H1 (cell line): ENCODE results near the gene HSPA12A. TPM values are rescaled to one million over a fixed set of nuclear protein-coding genes. Genes with fewer than 3 reads are reported as not detected.

ENCODE experiments used
- CTCF ChIA-PET: fragments of 300-600 bp; sonication (Branson Sonifier 250); formaldehyde crosslinking; loops from one replicate; lab custom pipeline; 2021; ENCODE audit not compliant: partially characterized antibody; lab: Charles Lee
- POLR2A ChIA-PET: fragments of 300-600 bp; sonication (Branson Sonifier 250); formaldehyde crosslinking; loops from one replicate; lab custom pipeline; 2021; ENCODE audit warnings: inconsistent platforms; ENCODE audit not compliant: partially characterized antibody; lab: Charles Lee
- DNase-seq, 2 experiments: peaks; one replicate each; pipeline versions ENCODE4 v3.0.0 to v3.0.0-alpha.2; 2010 to 2022; ENCODE audit warnings: low spot score in 2 of 2, low read depth in 1 of 2, mixed read lengths in 1 of 2
- FAIRE-seq: peaks from 2 replicates; lab custom pipeline; 2011; peaks lifted over from hg19 to GRCh38; lab: Jason Lieb, UNC
- H2AFZ ChIP-seq: 2 replicates; pipeline ENCODE4 v1.8.1; 2012; ENCODE audit warnings: low read length, inconsistent platforms
- H2AK5ac ChIP-seq: 2 replicates; pipeline ENCODE4 v1.6.1; 2013; ENCODE audit warnings: low read depth, low read length
- H2BK120ac ChIP-seq: replicated peaks from 2 replicates; pipeline ENCODE3; 2013; ENCODE audit warnings: low read depth, low read length, inconsistent platforms
- H2BK12ac ChIP-seq: 2 replicates; pipeline ENCODE4 v1.6.1; 2013; ENCODE audit warnings: low read depth, low read length
- H2BK15ac ChIP-seq: 2 replicates; pipeline ENCODE4 v1.6.1; 2013; ENCODE audit warnings: low read length
- H2BK20ac ChIP-seq: 2 replicates; pipeline ENCODE4 v1.6.1; 2013; ENCODE audit warnings: low read length
- H2BK5ac ChIP-seq: 2 replicates; pipeline ENCODE4 v1.6.1; 2013; ENCODE audit warnings: low read depth, low read length
- H3K14ac ChIP-seq: 2 replicates; pipeline ENCODE4 v1.6.1; 2013; ENCODE audit warnings: inconsistent platforms; ENCODE audit not compliant: insufficient read length
- H3K18ac ChIP-seq: 2 replicates; pipeline ENCODE4 v1.6.1; 2013; ENCODE audit warnings: low read length; ENCODE audit errors: extremely low read depth
- H3K23ac ChIP-seq: 2 replicates; pipeline ENCODE4 v1.6.1; 2013; ENCODE audit warnings: inconsistent platforms; ENCODE audit not compliant: insufficient read length
- H3K23me2 ChIP-seq: 2 replicates; pipeline ENCODE4 v1.6.1; 2013; ENCODE audit warnings: low read depth, low read length
- H3K27ac ChIP-seq: 2 replicates; pipeline ENCODE4 v1.6.1; 2011; ENCODE audit warnings: low read depth, low read length, inconsistent platforms
- H3K27me3 ChIP-seq, 4 experiments: replicated peaks in 1 of 4; 1 replicate in 1 of 4; 2 replicates in 3 of 4; pipeline versions ENCODE4 v1.6.1 to v1.8.1; 2011 to 2013; ENCODE audit warnings: low read length in 3 of 4, mild to moderate bottlenecking in 3 of 4, inconsistent platforms in 2 of 4, mixed read lengths in 2 of 4, moderate library complexity in 1 of 4; ENCODE audit not compliant: control insufficient read depth in 3 of 4, insufficient read depth in 3 of 4; ENCODE audit errors: extremely low read depth in 1 of 4
- H3K36me3 ChIP-seq, 4 experiments: 2 replicates each; pipeline versions ENCODE4 v1.6.1 to v1.8.1; 2011 to 2013; ENCODE audit warnings: mild to moderate bottlenecking in 4 of 4, low read length in 3 of 4, moderate library complexity in 2 of 4, control low read depth in 1 of 4, inconsistent platforms in 1 of 4; ENCODE audit not compliant: insufficient read depth in 4 of 4, control insufficient read depth in 2 of 4
- H3K4ac ChIP-seq: replicated peaks from 2 replicates; pipeline ENCODE3; 2013; ENCODE audit warnings: low read length, low read depth, mixed read lengths, inconsistent platforms; ENCODE audit not compliant: insufficient read length
- H3K4me1 ChIP-seq, 4 experiments: replicated peaks in 1 of 4; 1 replicate in 1 of 4; 2 replicates in 3 of 4; pipeline versions ENCODE4 v1.6.1 to v1.8.1; 2011 to 2013; ENCODE audit warnings: low read length in 3 of 4, inconsistent platforms in 2 of 4, mixed read lengths in 1 of 4; ENCODE audit not compliant: insufficient read depth in 4 of 4, control insufficient read depth in 3 of 4
- H3K4me2 ChIP-seq, 2 experiments: 2 replicates each; pipeline versions ENCODE4 v1.6.1 to v1.8.1; 2011 to 2013; ENCODE audit warnings: low read depth in 2 of 2, low read length in 2 of 2, control low read depth in 1 of 2, inconsistent platforms in 1 of 2, mild to moderate bottlenecking in 1 of 2; ENCODE audit not compliant: insufficient read depth in 1 of 2
- H3K4me3 ChIP-seq, 4 experiments: fragments of 200-600, 300-600 bp in 1 of 4; sonication (generic), shearing (Covaris generic), sonication (Bioruptor Twin) in 1 of 4; 2 replicates each; pipeline versions ENCODE4 v1.5.1 to v1.8.1; 2011 to 2016; ENCODE audit warnings: low read length in 4 of 4, low read depth in 3 of 4, control low read depth in 2 of 4, inconsistent platforms in 2 of 4, mild to moderate bottlenecking in 2 of 4, mixed read lengths in 1 of 4, moderate library complexity in 1 of 4; ENCODE audit not compliant: insufficient read depth in 2 of 4; ENCODE audit errors: extremely low read depth in 1 of 4
- H3K56ac ChIP-seq: replicated peaks from 2 replicates; pipeline ENCODE3; 2013; ENCODE audit warnings: low read depth, mild to moderate bottlenecking, mixed read lengths, low read length, inconsistent platforms; ENCODE audit not compliant: insufficient read length
- H3K79me1 ChIP-seq: 2 replicates; pipeline ENCODE4 v1.6.1; 2013; ENCODE audit warnings: low read depth, low read length, control low read depth
- H3K79me2 ChIP-seq, 2 experiments: 2 replicates each; pipeline versions ENCODE4 v1.6.1 to v1.8.1; 2012 to 2013; ENCODE audit warnings: low read length in 2 of 2, mild to moderate bottlenecking in 2 of 2, inconsistent platforms in 1 of 2; ENCODE audit not compliant: insufficient read depth in 2 of 2, control insufficient read depth in 1 of 2
- H3K9ac ChIP-seq, 4 experiments: replicated peaks in 1 of 4; 1 replicate in 1 of 4; 2 replicates in 3 of 4; pipeline versions ENCODE4 v1.6.1 to v1.8.1; 2011 to 2013; ENCODE audit warnings: low read depth in 3 of 4, low read length in 3 of 4, control low read depth in 2 of 4, mild to moderate bottlenecking in 2 of 4, moderate library complexity in 2 of 4, inconsistent platforms in 1 of 4; ENCODE audit errors: extremely low read depth in 1 of 4
- H3K9me3 ChIP-seq, 2 experiments: 2 replicates each; pipeline versions ENCODE4 v1.6.1 to v1.8.1; 2012 to 2013; ENCODE audit warnings: mild to moderate bottlenecking in 2 of 2, moderate library complexity in 2 of 2, control low read depth in 1 of 2, inconsistent platforms in 1 of 2, low read depth in 1 of 2, low read length in 1 of 2, mixed read lengths in 1 of 2; ENCODE audit not compliant: insufficient read depth in 2 of 2
- H4K20me1 ChIP-seq, 2 experiments: replicated peaks in 1 of 2; 2 replicates each; pipeline versions ENCODE3 to v1.8.1; 2011 to 2013; ENCODE audit warnings: inconsistent platforms in 2 of 2, low read length in 2 of 2, mild to moderate bottlenecking in 1 of 2; ENCODE audit not compliant: insufficient read depth in 2 of 2, control insufficient read depth in 1 of 2
- H4K5ac ChIP-seq: 2 replicates; pipeline ENCODE4 v1.6.1; 2013; ENCODE audit warnings: low read length, low read depth, mixed read lengths, inconsistent platforms; ENCODE audit not compliant: insufficient read length
- H4K8ac ChIP-seq: 2 replicates; pipeline ENCODE4 v1.8.0; 2013; ENCODE audit warnings: mild to moderate bottlenecking, moderate library complexity, low read length, inconsistent platforms; ENCODE audit not compliant: insufficient read depth; ENCODE audit errors: extremely low read depth
- H4K91ac ChIP-seq: replicated peaks from 2 replicates; pipeline ENCODE3; 2013; ENCODE audit warnings: low read length, mixed read lengths, inconsistent platforms; ENCODE audit not compliant: insufficient read length
- CBX8 ChIP-seq: fragments of 300-800, 300-1000 bp; sonication (generic); IDR thresholded peaks from 2 replicates; pipeline ENCODE4 v1.7.1; 2016; ENCODE audit warnings: low read depth, low read length, borderline replicate concordance
- CHD1 ChIP-seq: IDR thresholded peaks from 2 replicates; pipeline ENCODE4 v1.6.1; 2012; ENCODE audit warnings: low read depth, low read length, improper control_type of control experiment
- CREB1 ChIP-seq: IDR thresholded peaks from 2 replicates; pipeline ENCODE4 v1.6.1; 2012; ENCODE audit warnings: inconsistent platforms
- EP300 ChIP-seq, 2 experiments: IDR thresholded peaks; 1 replicate in 1 of 2; 2 replicates in 1 of 2; pipeline ENCODE4 v1.6.1; 2011 to 2012; ENCODE audit warnings: low read depth in 2 of 2, low read length in 2 of 2, mild to moderate bottlenecking in 2 of 2, borderline replicate concordance in 1 of 2, inconsistent platforms in 1 of 2, moderate library complexity in 1 of 2
- JUN ChIP-seq: IDR thresholded peaks from 2 replicates; pipeline ENCODE4 v1.6.1; 2011; ENCODE audit warnings: low read depth, mild to moderate bottlenecking, improper control_type of control experiment, low read length
- KDM4A ChIP-seq: IDR thresholded peaks from one replicate; pipeline ENCODE4 v1.7.1; 2012; ENCODE audit warnings: low read depth, mild to moderate bottlenecking, moderate library complexity, low read length, inconsistent platforms; ENCODE audit not compliant: severe bottlenecking
- POU5F1 ChIP-seq: IDR thresholded peaks from 2 replicates; pipeline ENCODE4 v1.6.1; 2011; ENCODE audit warnings: low read depth, mild to moderate bottlenecking, low read length, moderate library complexity
- RBBP5 ChIP-seq: IDR thresholded peaks from 2 replicates; pipeline ENCODE4 v1.7.1; 2012; ENCODE audit warnings: low read depth, mild to moderate bottlenecking, inconsistent platforms, low read length, moderate library complexity, borderline replicate concordance
- SIN3A ChIP-seq, 2 experiments: IDR thresholded peaks in 1 of 2; conservative IDR thresholded peaks in 1 of 2; 2 replicates each; pipeline ENCODE4 v1.6.1; 2011 to 2012; ENCODE audit warnings: low read length in 2 of 2, improper control_type of control experiment in 1 of 2, low read depth in 1 of 2, mild to moderate bottlenecking in 1 of 2
- SP1 ChIP-seq: IDR thresholded peaks from 2 replicates; pipeline ENCODE4 v1.6.1; 2011; ENCODE audit warnings: low read depth, low read length
- SRF ChIP-seq: IDR thresholded peaks from 2 replicates; pipeline ENCODE4 v1.6.1; 2011; ENCODE audit warnings: mild to moderate bottlenecking, low read depth, low read length, moderate library complexity
- SUZ12 ChIP-seq: fragments of 200-600 bp; sonication (generic); IDR thresholded peaks from 2 replicates; pipeline ENCODE4 v1.6.1; 2012; ENCODE audit warnings: mild to moderate bottlenecking, inconsistent platforms, low read length, moderate library complexity, mixed read lengths
- USF2 ChIP-seq: IDR thresholded peaks from 2 replicates; pipeline ENCODE4 v1.6.1; 2011; ENCODE audit warnings: low read length, improper control_type of control experiment
- YY1 ChIP-seq: IDR thresholded peaks from 2 replicates; pipeline ENCODE4 v1.6.1; 2011; ENCODE audit warnings: low read depth, mild to moderate bottlenecking, low read length
- WGBS, 2 experiments: shearing (Covaris generic) in 1 of 2; methylation state at CpG; one replicate each; pipeline versions ENCODE4 v1.1.6 to v1.1.7; 2013 to 2015; ENCODE audit warnings: low lambda C conversion rate in 2 of 2, mixed read lengths in 2 of 2, inconsistent platforms in 1 of 2, low coverage in 1 of 2, missing lambda C conversion rate in 1 of 2; ENCODE audit not compliant: insufficient replicate concordance in 2 of 2, insufficient coverage in 1 of 2, insufficient read length in 1 of 2; ENCODE audit errors: extremely low coverage in 1 of 2, missing lambda C conversion rate in 1 of 2; 5-methylcytosine and 5-hydroxymethylcytosine counted together
- polyA plus RNA-seq, 7 experiments: library from polyadenylated mRNA; depleted of rRNA in 3 of 7; stranded (reverse) in 5 of 7; unstranded in 2 of 7; fragments of >200 nt in 5 of 7; fragments of 200-250 nt in 2 of 7; gene quantifications; 1 replicate in 5 of 7; 2 replicates in 1 of 7; 4 replicates in 1 of 7; pipeline versions ENCODE4 v1.2.1 to v1.2.3, GENCODE V29; 2011 to 2013; ENCODE audit warnings: missing spikeins in 2 of 7, mixed read lengths in 2 of 7
- total RNA-seq: library from RNA; stranded (reverse); fragmentation: NEBNext Ultra II Directional; extraction: Animal tissue kit (Norgen Biotek cat#: 25700); gene quantifications from 2 replicates; pipeline ENCODE4 v1.2.1, GENCODE V29; 2021

HSPA12A gene
- total and polyA plus RNA-seq, 2 of the 8 experiments (the other 6 are each of a cell fraction or from before 2014, with no cell fraction given) = 3.1 to 6.9 TPM

- Histone ChIP-seq H2AFZ (no peak overlapping the region), H3K56ac (no peak overlapping the region)
- TF ChIP-seq JUN (no peak), KDM4A (no peak), SRF (no peak), RBBP5 (no peak), EP300 (IDR thresholded peaks at IDR 0.05; ENCODE audit: borderline replicate concordance in 1 of 2, low read depth in 2 of 2, low read length in 2 of 2) (no peak), CREB1 (no peak), SUZ12 (no peak), YY1 (no peak), CBX8 (no peak), SP1 (no peak), SIN3A (conservative IDR thresholded peaks at IDR 0.05 in 1 of 2, IDR thresholded peaks at IDR 0.05 in 1 of 2; ENCODE audit: low read depth in 1 of 2, low read length in 2 of 2) (no peak), USF2 (no peak), POU5F1 (no peak), CHD1 (no peak)
These were observed 10.2 kb upstream of the HSPA12A start for GRCh38 chr10:116752563-116752962.

More at GRCh38 chr10:116752563-116752962, 10.2 kb upstream of the HSPA12A start:
- Histone ChIP-seq H3K27me3 (no peaks in the 10 kb centered on the region), H2AK5ac (no peak overlapping the region), H3K79me1 (no peaks in the 10 kb centered on the region), H4K8ac (no peak overlapping the region), H3K36me3 (no peaks in the 10 kb centered on the region), H3K79me2 (no peaks in the 10 kb centered on the region), H3K14ac (no peak overlapping the region), H4K91ac (no peak overlapping the region), H2BK20ac (no peak overlapping the region), H4K20me1 (no peaks in the 10 kb centered on the region), H3K18ac (no peak overlapping the region), H2BK5ac (no peak overlapping the region), H3K4me1 (no peaks in the 10 kb centered on the region; a peak in 1 of 7 replicates), H3K9me3 (no peaks in the 10 kb centered on the region), H3K4ac (no peak overlapping the region), H2BK120ac (no peak overlapping the region), H3K27ac (no peak overlapping the region), H2BK15ac (no peak overlapping the region), H3K23ac (no peak overlapping the region), H3K23me2 (no peaks in the 10 kb centered on the region), H3K4me3 (no peak overlapping the region), H3K4me2 (no peak overlapping the region), H4K5ac (no peak overlapping the region), H2BK12ac (no peak overlapping the region), H3K9ac (no peak overlapping the region)
- WGBS, 2 experiments = 63% methylated on average over 1 of the region's 1 CpG; no CpG with 5 or more reads in 1 of the 2 experiments
- POLR2A ChIA-PET = no interaction called here
- no peak for FAIRE-seq
- CTCF ChIA-PET = interaction anchor here (0.9 to 1.6 kb wide), 4 partner anchors 10 to 423 kb away, joined by 3 to 4 read pairs (median 4); no protein-coding TSS in a partner anchor
- no peak for DNase-seq
